SK-N-MC (cell line): ENCODE measurements around the gene FARS2.

Experiments
- EZH2 ChIP-seq: fragments of 200-600 bp; sonication (generic); IDR thresholded peaks from one replicate; pipeline ENCODE4 v1.6.1; 2017; ENCODE audit warnings: antibody characterized with exemption
- FOXP2 ChIP-seq: optimal IDR thresholded peaks from 2 replicates; pipeline ENCODE3; 2011; ENCODE audit warnings: mild to moderate bottlenecking, moderate library complexity; ENCODE audit not compliant: insufficient read depth; ENCODE audit errors: extremely low read length, control extremely low read depth
- POLR2AphosphoS5 ChIP-seq: IDR thresholded peaks from 2 replicates; pipeline ENCODE4 v1.6.1; 2012; ENCODE audit warnings: mild to moderate bottlenecking, low read depth, low read length, borderline replicate concordance

DNA sequence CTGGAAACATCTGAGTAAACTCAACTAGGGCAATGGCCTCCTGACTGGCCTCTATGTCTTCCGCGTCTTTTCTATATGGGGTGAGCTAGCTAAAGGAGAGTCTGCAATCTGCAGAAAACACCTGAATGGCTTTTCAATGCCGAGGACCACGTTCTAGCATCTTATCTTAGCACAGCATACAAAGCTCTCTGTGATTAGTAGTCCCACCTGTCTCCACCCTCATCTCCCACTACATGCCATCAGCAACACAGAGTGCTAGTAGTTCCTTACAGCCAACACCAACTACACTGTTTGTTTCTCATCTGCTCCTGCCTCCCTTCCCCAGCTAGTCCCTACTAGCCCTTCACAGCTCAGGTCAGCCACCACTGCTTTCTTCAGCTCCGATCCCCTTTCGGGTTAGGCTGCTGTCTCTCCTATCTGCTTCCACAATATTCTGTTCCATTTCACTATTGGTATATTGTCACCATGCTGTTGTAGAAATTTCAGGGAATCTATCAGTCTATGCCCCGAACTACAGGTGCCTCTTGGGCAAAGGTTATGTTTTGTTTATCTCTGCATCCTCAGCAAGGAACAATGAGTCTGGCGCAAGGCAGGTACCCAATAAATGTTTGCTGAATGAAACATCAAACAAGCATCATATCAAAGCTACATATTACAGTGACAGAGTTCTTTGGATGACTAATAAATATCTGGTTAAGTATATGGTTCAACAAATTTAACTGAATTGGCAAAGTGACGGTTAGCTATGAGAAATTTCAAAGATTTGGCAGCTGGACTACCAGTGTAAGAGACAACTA is 12.8 kb upstream of the FARS2 start:
- TF ChIP-seq POLR2AphosphoS5, result no peak
- TF ChIP-seq EZH2, result no peak
- no peak for TF ChIP-seq FOXP2
